Type B pancreatic cell (in vitro differentiated cells): Measurements from ENCODE around the gene PLXNA1. TPM values are rescaled to one million over a fixed set of nuclear protein-coding genes. Genes with fewer than 3 reads are reported as not detected.

ENCODE experiments used
- DNase-seq: peaks from one replicate; pipeline ENCODE4 v3.0.0; 2021; ENCODE audit warnings: mixed read lengths; ENCODE audit not compliant: unreplicated experiment; ENCODE audit errors: extremely low spot score
- H3K27ac Mint-ChIP-seq: 2 replicates; pipeline ENCODE4 v1.8.0; 2021; ENCODE audit warnings: mild to moderate bottlenecking, mixed read lengths
- H3K27me3 Mint-ChIP-seq: 2 replicates; pipeline ENCODE4 v1.8.0; 2021; ENCODE audit warnings: mixed read lengths
- H3K36me3 Mint-ChIP-seq: 2 replicates; pipeline ENCODE4 v1.8.0; 2021; ENCODE audit warnings: mixed read lengths
- H3K4me1 Mint-ChIP-seq: one replicate; pipeline ENCODE4 v1.8.0; 2021; ENCODE audit warnings: mixed read lengths; ENCODE audit not compliant: unreplicated experiment
- H3K4me3 Mint-ChIP-seq: 2 replicates; pipeline ENCODE4 v1.8.0; 2021; ENCODE audit warnings: mild to moderate bottlenecking, mixed read lengths
- H3K9me3 Mint-ChIP-seq: 2 replicates; pipeline ENCODE4 v1.8.0; 2021; ENCODE audit warnings: mixed read lengths
- total RNA-seq: library from RNA; stranded (reverse); gene quantifications from 2 replicates; pipeline ENCODE4 v1.2.1, GENCODE V29; 2021; ENCODE audit warnings: low replicate concordance
- TF ChIP-seq, protein P1 (sequence below): fragments of 200-600 bp; sonication (generic); conservative IDR thresholded peaks from 2 replicates; pipeline ENCODE4 v1.5.0; 2021; ENCODE audit warnings: antibody characterized with exemption, mild to moderate bottlenecking

The PLXNA1 gene
- total RNA-seq, 1 donor from 2014 or later: 59.2 TPM

- H3K9me3 Mint-ChIP-seq: no peaks in the 10 kb centered on the region
- no peaks in the 10 kb centered on the region for H3K27me3 Mint-ChIP-seq
- TF ChIP-seq, protein P1, sequence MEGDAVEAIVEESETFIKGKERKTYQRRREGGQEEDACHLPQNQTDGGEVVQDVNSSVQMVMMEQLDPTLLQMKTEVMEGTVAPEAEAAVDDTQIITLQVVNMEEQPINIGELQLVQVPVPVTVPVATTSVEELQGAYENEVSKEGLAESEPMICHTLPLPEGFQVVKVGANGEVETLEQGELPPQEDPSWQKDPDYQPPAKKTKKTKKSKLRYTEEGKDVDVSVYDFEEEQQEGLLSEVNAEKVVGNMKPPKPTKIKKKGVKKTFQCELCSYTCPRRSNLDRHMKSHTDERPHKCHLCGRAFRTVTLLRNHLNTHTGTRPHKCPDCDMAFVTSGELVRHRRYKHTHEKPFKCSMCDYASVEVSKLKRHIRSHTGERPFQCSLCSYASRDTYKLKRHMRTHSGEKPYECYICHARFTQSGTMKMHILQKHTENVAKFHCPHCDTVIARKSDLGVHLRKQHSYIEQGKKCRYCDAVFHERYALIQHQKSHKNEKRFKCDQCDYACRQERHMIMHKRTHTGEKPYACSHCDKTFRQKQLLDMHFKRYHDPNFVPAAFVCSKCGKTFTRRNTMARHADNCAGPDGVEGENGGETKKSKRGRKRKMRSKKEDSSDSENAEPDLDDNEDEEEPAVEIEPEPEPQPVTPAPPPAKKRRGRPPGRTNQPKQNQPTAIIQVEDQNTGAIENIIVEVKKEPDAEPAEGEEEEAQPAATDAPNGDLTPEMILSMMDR: no peak
- no peak for DNase-seq
- peaks cover 9% of the 10 kb centered on the region for H3K4me1 Mint-ChIP-seq
- H3K36me3 Mint-ChIP-seq: no peaks in the 10 kb centered on the region
- H3K4me3 Mint-ChIP-seq: no peak overlapping the region
- H3K27ac Mint-ChIP-seq: no peak overlapping the region
Observed at GRCh38 chr3:126954141-126954842, 28.6 kb upstream of the PLXNA1 start.

- Mint-ChIP-seq H3K27me3 (peaks cover under 1% of the 10 kb centered on the region), H3K9me3 (no peaks in the 10 kb centered on the region), H3K27ac (no peak overlapping the region), H3K36me3 (peaks cover under 1% of the 10 kb centered on the region), H3K4me1 (peaks cover 13% of the 10 kb centered on the region), H3K4me3 (no peak overlapping the region)
- no peak for DNase-seq
- TF ChIP-seq, protein P1: no peak
Observed at GRCh38 chr3:126955004-126955790, 27.7 kb upstream of the PLXNA1 start.

DNA sequence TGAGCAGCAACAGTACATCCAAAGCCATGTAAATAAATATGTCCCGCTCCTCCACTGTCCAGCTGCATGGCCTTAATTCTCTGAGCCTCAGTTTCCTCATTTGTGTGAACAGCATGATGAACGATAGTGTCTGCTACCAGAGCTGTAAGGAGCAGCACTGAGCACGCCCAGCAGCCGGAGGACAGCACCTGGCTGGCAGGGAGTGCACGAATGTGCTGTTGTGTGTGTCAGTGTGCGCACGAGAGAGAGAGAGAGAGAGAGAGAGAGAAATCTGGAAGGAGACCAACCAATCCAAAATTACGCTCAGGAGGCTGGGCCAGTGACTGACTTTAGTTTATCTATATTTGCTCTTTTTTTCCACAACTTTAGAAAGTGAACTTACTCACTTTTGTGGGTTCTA lies 26.6 kb upstream of the PLXNA1 start:
- Mint-ChIP-seq H3K4me1 (peaks cover 23% of the 10 kb centered on the region), H3K9me3 (no peaks in the 10 kb centered on the region), H3K4me3 (no peak overlapping the region), H3K27ac (no peak overlapping the region), H3K36me3 (peaks cover 4% of the 10 kb centered on the region), H3K27me3 (peaks cover 3% of the 10 kb centered on the region)
- DNase-seq: no peak
- TF ChIP-seq, protein P1: no peak

DNA sequence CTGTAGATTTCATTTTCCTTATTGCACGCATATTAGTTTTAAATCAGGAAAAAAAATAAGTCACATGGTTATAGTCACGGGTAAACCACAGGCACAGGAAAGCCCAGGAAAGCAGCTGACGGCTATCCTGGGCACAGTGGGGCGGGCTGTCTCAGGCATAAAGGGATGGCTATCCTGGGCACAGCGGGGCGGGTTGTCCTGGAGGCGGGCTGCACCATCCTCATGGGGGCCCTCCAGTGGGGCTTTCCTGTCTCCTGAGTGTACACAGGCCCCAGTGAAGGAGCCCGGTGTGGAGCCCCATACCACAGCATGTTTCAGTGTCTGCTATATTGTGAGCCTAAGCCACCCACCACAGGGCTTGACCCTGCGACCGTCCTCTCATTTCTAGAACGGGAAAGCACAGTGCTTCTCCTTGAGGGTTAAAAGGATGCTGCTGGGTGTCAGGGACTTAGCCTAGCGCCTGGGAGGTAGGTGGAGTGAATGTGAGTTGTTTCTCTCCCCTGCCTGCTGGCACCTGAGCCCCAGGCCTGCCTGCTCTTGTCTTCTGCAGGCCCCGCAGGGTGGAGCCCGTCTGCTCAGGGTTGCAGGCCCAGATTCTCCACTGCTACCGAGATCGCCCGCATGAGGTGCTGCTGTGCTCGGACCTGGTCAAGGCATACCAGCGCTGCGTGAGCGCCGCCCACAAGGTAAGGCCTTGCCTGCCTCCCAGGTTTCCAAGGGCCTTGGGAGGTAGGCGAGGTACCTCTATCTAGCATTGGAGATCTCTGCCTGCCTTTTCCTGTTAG lies 25.9 kb upstream of the PLXNA1 start:
- no peak overlapping the region for H3K4me3 Mint-ChIP-seq
- no peaks in the 10 kb centered on the region for H3K9me3 Mint-ChIP-seq
- no peak for DNase-seq

More for the DNA sequence above, 25.9 kb upstream of the PLXNA1 start:
- Mint-ChIP-seq H3K4me1 (peaks cover 23% of the 10 kb centered on the region), H3K27ac (no peak overlapping the region), H3K36me3 (peaks cover 4% of the 10 kb centered on the region), H3K27me3 (peaks cover 3% of the 10 kb centered on the region)
- TF ChIP-seq, protein P1: no peak
